Tibial nerve (tissue), 4 donors: ENCODE measurements around the gene NRSN1. TPM values are rescaled to one million over a fixed set of nuclear protein-coding genes. Genes with fewer than 3 reads are reported as not detected.

ENCODE experiments used
- DNase-seq, 2 donors: peaks; one replicate each; pipeline ENCODE4 v3.0.0-alpha.2; 2019; ENCODE audit warnings: low spot score in 2 of 2
- H3K27ac ChIP-seq, 4 donors: fragments of 200-600 bp; sonication (generic) in 3 of 4; one replicate each; pipeline ENCODE4 v1.5.1; 2017 to 2019; ENCODE audit warnings: mild to moderate bottlenecking in 1 of 4
- H3K27me3 ChIP-seq, 2 donors: fragments of 200-600 bp; sonication (generic) in 1 of 2; one replicate each; pipeline versions ENCODE4 v1.5.1 to v1.6.0; 2017 to 2019
- H3K36me3 ChIP-seq, 3 donors: fragments of 200-600 bp; sonication (generic); one replicate each; pipeline ENCODE4 v1.5.1; 2018 to 2019
- H3K4me1 ChIP-seq, 4 donors: fragments of 200-600 bp; sonication (generic) in 3 of 4; one replicate each; pipeline ENCODE4 v1.5.1; 2017 to 2019
- H3K4me3 ChIP-seq, 4 donors: fragments of 200-600 bp; sonication (generic) in 3 of 4; one replicate each; pipeline ENCODE4 v1.5.1; 2017 to 2019; ENCODE audit warnings: mild to moderate bottlenecking in 1 of 4, moderate library complexity in 1 of 4
- H3K9me3 ChIP-seq, 4 donors: fragments of 200-600 bp; sonication (generic) in 3 of 4; one replicate each; pipeline ENCODE4 v1.5.1; 2017 to 2019
- EP300 ChIP-seq, 2 donors: sonication (generic); formaldehyde crosslinking; IDR thresholded peaks; one replicate each; pipeline ENCODE4 v1.6.1; 2017; ENCODE audit warnings: antibody characterized with exemption in 2 of 2, mild to moderate bottlenecking in 1 of 2
- POLR2A ChIP-seq, 2 donors: fragments of 450-650 bp; IDR thresholded peaks; one replicate each; pipeline ENCODE4 v1.6.1; 2017; ENCODE audit warnings: antibody characterized with exemption in 2 of 2, mild to moderate bottlenecking in 2 of 2, moderate library complexity in 2 of 2
- WGBS, 2 donors: methylation state at CpG; one replicate each; pipeline ENCODE4 v1.1.5; 2018; 5-methylcytosine and 5-hydroxymethylcytosine counted together
- total RNA-seq, 4 donors: library from RNA; depleted of rRNA; stranded (reverse); fragments of >200 nt; gene quantifications; one replicate each; pipeline ENCODE4 v1.1.0, GENCODE V29; 2016
- TF ChIP-seq, protein P1 (sequence below), 5 experiments: fragments of 200-600 bp in 3 of 5; fragments of 450-650 bp in 2 of 5; sonication (generic) in 3 of 5; IDR thresholded peaks; one replicate each; pipeline ENCODE4 v1.5.1; 2016 to 2019; ENCODE audit warnings: antibody characterized with exemption in 5 of 5, mild to moderate bottlenecking in 3 of 5, moderate library complexity in 2 of 5

The NRSN1 gene
- total RNA-seq, 4 donors from 2014 or later: not detected

DNA sequence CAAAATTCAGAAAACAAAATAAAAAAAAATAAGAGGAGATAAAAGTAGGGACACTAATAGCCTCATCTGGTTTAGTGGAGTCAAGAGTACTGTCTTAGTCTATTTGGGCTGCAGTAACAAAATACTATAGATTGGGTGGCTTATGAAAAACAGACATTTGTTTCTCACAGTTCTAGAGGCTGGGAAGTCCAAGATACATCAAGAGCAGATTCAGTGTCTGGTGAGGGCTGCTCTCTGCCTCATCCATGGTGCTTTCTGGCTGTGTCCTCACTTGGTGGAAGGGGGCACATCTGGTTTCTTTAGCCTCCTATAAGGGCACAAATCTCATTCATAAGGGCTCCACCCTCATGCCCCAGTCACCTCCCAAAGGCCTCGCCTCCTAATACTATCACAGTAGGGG is 26.0 kb downstream of the NRSN1 start:
- no peaks in the 10 kb centered on the region for H3K9me3 ChIP-seq
- no peaks in the 10 kb centered on the region for H3K4me1 ChIP-seq
- DNase-seq: no peak
- no peak overlapping the region for H3K27ac ChIP-seq
- no peaks in the 10 kb centered on the region for H3K36me3 ChIP-seq
- WGBS, 2 donors: 90 to 95% methylated on average over 1 of the region's 1 CpG
- no peaks in the 10 kb centered on the region for H3K27me3 ChIP-seq
- H3K4me3 ChIP-seq: no peak overlapping the region
- TF ChIP-seq EP300 (IDR thresholded peaks at IDR 0.05) (no peak), POLR2A (IDR thresholded peaks at IDR 0.05) (no peak)
- TF ChIP-seq, protein P1, sequence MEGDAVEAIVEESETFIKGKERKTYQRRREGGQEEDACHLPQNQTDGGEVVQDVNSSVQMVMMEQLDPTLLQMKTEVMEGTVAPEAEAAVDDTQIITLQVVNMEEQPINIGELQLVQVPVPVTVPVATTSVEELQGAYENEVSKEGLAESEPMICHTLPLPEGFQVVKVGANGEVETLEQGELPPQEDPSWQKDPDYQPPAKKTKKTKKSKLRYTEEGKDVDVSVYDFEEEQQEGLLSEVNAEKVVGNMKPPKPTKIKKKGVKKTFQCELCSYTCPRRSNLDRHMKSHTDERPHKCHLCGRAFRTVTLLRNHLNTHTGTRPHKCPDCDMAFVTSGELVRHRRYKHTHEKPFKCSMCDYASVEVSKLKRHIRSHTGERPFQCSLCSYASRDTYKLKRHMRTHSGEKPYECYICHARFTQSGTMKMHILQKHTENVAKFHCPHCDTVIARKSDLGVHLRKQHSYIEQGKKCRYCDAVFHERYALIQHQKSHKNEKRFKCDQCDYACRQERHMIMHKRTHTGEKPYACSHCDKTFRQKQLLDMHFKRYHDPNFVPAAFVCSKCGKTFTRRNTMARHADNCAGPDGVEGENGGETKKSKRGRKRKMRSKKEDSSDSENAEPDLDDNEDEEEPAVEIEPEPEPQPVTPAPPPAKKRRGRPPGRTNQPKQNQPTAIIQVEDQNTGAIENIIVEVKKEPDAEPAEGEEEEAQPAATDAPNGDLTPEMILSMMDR (IDR thresholded peaks at IDR 0.05): no peak

GRCh38 chr6:24154121-24154520 is 28.1 kb downstream of the NRSN1 start:
- H3K9me3 ChIP-seq: no peaks in the 10 kb centered on the region

GRCh38 chr6:24157886-24158285 is 31.9 kb downstream of the NRSN1 start:
- no peaks in the 10 kb centered on the region for H3K4me1 ChIP-seq
- WGBS, 2 donors: 6 to 22% methylated on average over 1 of the region's 1 CpG
- DNase-seq: no peak
- TF ChIP-seq, protein P1 (IDR thresholded peaks at IDR 0.05): no peak
- TF ChIP-seq POLR2A (IDR thresholded peaks at IDR 0.05) (no peak), EP300 (IDR thresholded peaks at IDR 0.05) (no peak)
- H3K27me3 ChIP-seq: no peaks in the 10 kb centered on the region
- H3K36me3 ChIP-seq: no peaks in the 10 kb centered on the region
- H3K9me3 ChIP-seq: no peaks in the 10 kb centered on the region
- H3K4me3 ChIP-seq: no peak overlapping the region
- no peak overlapping the region for H3K27ac ChIP-seq

More at GRCh38 chr6:24154121-24154520, 28.1 kb downstream of the NRSN1 start:
- H3K27me3 ChIP-seq: no peaks in the 10 kb centered on the region
- H3K36me3 ChIP-seq: no peaks in the 10 kb centered on the region
- no peak overlapping the region for H3K4me3 ChIP-seq
- H3K4me1 ChIP-seq: no peaks in the 10 kb centered on the region
- no peak for DNase-seq
- H3K27ac ChIP-seq: no peak overlapping the region
- TF ChIP-seq EP300 (IDR thresholded peaks at IDR 0.05): no peak
- TF ChIP-seq, protein P1 (IDR thresholded peaks at IDR 0.05): no peak
- TF ChIP-seq POLR2A (IDR thresholded peaks at IDR 0.05): no peak

- 79 to 83% methylated on average over 10 of the region's 10 CpGs for WGBS, 2 donors
- no peaks in the 10 kb centered on the region for H3K27me3 ChIP-seq
- H3K9me3 ChIP-seq: no peaks in the 10 kb centered on the region
- no peaks in the 10 kb centered on the region for H3K36me3 ChIP-seq
- no peak overlapping the region for H3K4me3 ChIP-seq
- no peak for DNase-seq
- TF ChIP-seq POLR2A (IDR thresholded peaks at IDR 0.05) (no peak), EP300 (IDR thresholded peaks at IDR 0.05) (no peak)
- TF ChIP-seq, protein P1 (IDR thresholded peaks at IDR 0.05): no peak
- no peaks in the 10 kb centered on the region for H3K4me1 ChIP-seq
- H3K27ac ChIP-seq: no peak overlapping the region
Measured at GRCh38 chr6:24183584-24183983, 57.6 kb downstream of the NRSN1 start.

- H3K4me1 ChIP-seq: no peaks in the 10 kb centered on the region
- 87 to 89% methylated on average over 7 of the region's 7 CpGs for WGBS, 2 donors
- no peaks in the 10 kb centered on the region for H3K9me3 ChIP-seq
- no peaks in the 10 kb centered on the region for H3K27me3 ChIP-seq
- H3K27ac ChIP-seq: no peak overlapping the region
- no peak overlapping the region for H3K4me3 ChIP-seq
- no peaks in the 10 kb centered on the region for H3K36me3 ChIP-seq
- no peak for DNase-seq
- TF ChIP-seq EP300 (IDR thresholded peaks at IDR 0.05) (no peak), POLR2A (IDR thresholded peaks at IDR 0.05) (no peak)
- TF ChIP-seq, protein P1 (IDR thresholded peaks at IDR 0.05): no peak
Measured at GRCh38 chr6:24186349-24186748, 60.3 kb downstream of the NRSN1 start.
